Measurements from ENCODE around the gene CAMK1D. TPM values are rescaled to one million over a fixed set of nuclear protein-coding genes. Genes with fewer than 3 reads are reported as not detected.

CAMK1D gene
- total and polyA plus RNA-seq, 2 of the 8 experiments (the other 6 are each of a cell fraction or from before 2014, with no cell fraction given), result 3.5 to 10.6 TPM

- TF ChIP-seq CHD7 (IDR thresholded peaks at IDR 0.05; ENCODE audit: insufficient replicate concordance, low read length) (no peak), CTCF (IDR thresholded peaks at IDR 0.05; ENCODE audit: control extremely low read depth in 1 of 3, insufficient read depth in 1 of 3, low read depth in 1 of 3, low read length in 3 of 3) (no peak), CTBP2 (IDR thresholded peaks at IDR 0.05; ENCODE audit: borderline replicate concordance, insufficient read depth, insufficient read length, low read length) (no peak), EP300 (IDR thresholded peaks at IDR 0.05; ENCODE audit: borderline replicate concordance in 1 of 2, low read depth in 2 of 2, low read length in 2 of 2) (no peak), TBP (IDR thresholded peaks at IDR 0.05; ENCODE audit: low read depth, low read length) (no peak), BCL11A (IDR thresholded peaks at IDR 0.05; ENCODE audit: low read depth in 2 of 2, low read length in 2 of 2) (no peak), RAD21 (IDR thresholded peaks at IDR 0.05 in 1 of 2, conservative IDR thresholded peaks at IDR 0.05 in 1 of 2; ENCODE audit: low read depth in 2 of 2, low read length in 2 of 2) (no peak)
Measured at GRCh38 chr10:12408472-12408871, 59.1 kb downstream of the CAMK1D start (continued).

Measured in H1 (cell line).